Measurements from ENCODE around the gene CHKA. TPM values are rescaled to one million over a fixed set of nuclear protein-coding genes. Genes with fewer than 3 reads are reported as not detected.

CHKA gene
- total RNA-seq, 4 donors from 2014 or later: 86.8 to 106 (median 93.1) TPM

GRCh38 chr11:68127714-68128681 lies 6.8 kb upstream of the CHKA start:
- no peaks in the 10 kb centered on the region for H3K9me3 ChIP-seq
- intact Hi-C loops (cut with DNase I): no loop called here
- DNase-seq: peak; percentile 91 to 93
- no peaks in the 10 kb centered on the region for H3K36me3 ChIP-seq
- H3K27me3 ChIP-seq: no peaks in the 10 kb centered on the region
- peaks cover 23 to 32% of the 10 kb centered on the region in 2 donors for H3K4me1 ChIP-seq
- H3K27ac ChIP-seq: peak overlapping the region; percentile 81 to 94 (median 89)
- TF ChIP-seq POLR2A (IDR thresholded peaks at IDR 0.05): peak in 1 of 2 donors; percentile 50
- no peak for TF ChIP-seq CTCF (IDR thresholded peaks at IDR 0.05)
- peak overlapping the region in 1 of 3 donors; percentile 43 for H3K4me3 ChIP-seq (replicated peaks in 1 of 3)
- 22 to 28% methylated on average over 6 to 19 of the region's 48 CpGs for WGBS, 2 donors

GRCh38 chr11:68125164-68125563 lies 4.0 kb upstream of the CHKA start:
- Histone ChIP-seq H3K9me3 (no peaks in the 10 kb centered on the region), H3K4me1 (peaks cover 34 to 44% of the 10 kb centered on the region in 2 donors), H3K27ac (peak overlapping the region in 2 of 3 donors; percentile 12 to 89), H3K4me3 (replicated peaks in 1 of 3) (no peak overlapping the region), H3K36me3 (no peaks in the 10 kb centered on the region), H3K27me3 (no peaks in the 10 kb centered on the region)
- intact Hi-C loops (cut with DNase I): no loop called here
- WGBS, 2 donors: 100% methylated on average over 1 of the region's 4 CpGs
- no peak for DNase-seq
- TF ChIP-seq POLR2A (IDR thresholded peaks at IDR 0.05) (no peak), CTCF (IDR thresholded peaks at IDR 0.05) (no peak)

GRCh38 chr11:68122936-68123539 lies 1.9 kb upstream of the CHKA start:
- DNase-seq: peak; percentile 71 to 88
- H3K36me3 ChIP-seq: no peaks in the 10 kb centered on the region
- TF ChIP-seq POLR2A (IDR thresholded peaks at IDR 0.05): peak in 1 of 2 donors; percentile 47
- TF ChIP-seq CTCF (IDR thresholded peaks at IDR 0.05): no peak
- H3K27me3 ChIP-seq: no peaks in the 10 kb centered on the region
- intact Hi-C loops (cut with DNase I): loop anchor here (5.0 kb wide), 1 partner anchor 81 kb away; no protein-coding TSS in a partner anchor
- H3K27ac ChIP-seq: peak overlapping the region; percentile 73 to 87 (median 80)
- no peak overlapping the region for H3K4me3 ChIP-seq (replicated peaks in 1 of 3)
- 65 to 79% methylated on average over 8 to 9 of the region's 9 CpGs for WGBS, 2 donors
- no peaks in the 10 kb centered on the region for H3K9me3 ChIP-seq
- peaks cover 42 to 50% of the 10 kb centered on the region in 2 donors for H3K4me1 ChIP-seq

GRCh38 chr11:68120273-68121066 lies 718 bp downstream of the CHKA start:
- no peaks in the 10 kb centered on the region for H3K9me3 ChIP-seq
- peaks cover 46 to 50% of the 10 kb centered on the region in 2 donors for H3K4me1 ChIP-seq
- TF ChIP-seq POLR2A (IDR thresholded peaks at IDR 0.05) (no peak), CTCF (IDR thresholded peaks at IDR 0.05) (no peak)
- intact Hi-C loops (cut with DNase I): loop anchor here (5.0 kb wide), 1 partner anchor 78 kb away; no protein-coding TSS in a partner anchor
- H3K36me3 ChIP-seq: no peaks in the 10 kb centered on the region
- peak overlapping the region; percentile 77 to 97 (median 84) for H3K27ac ChIP-seq
- H3K4me3 ChIP-seq (replicated peaks in 1 of 3): peak overlapping the region in 2 of 3 donors; percentile 57 to 64
- no peaks in the 10 kb centered on the region for H3K27me3 ChIP-seq
- DNase-seq: peak; percentile 71 to 73
- WGBS, 2 donors: 2 to 5% methylated on average over 18 to 30 of the region's 73 CpGs

Measured in thyroid gland (tissue), 4 donors.